NCI-H2081 (cell line): ENCODE measurements around the gene RGS2.

Source experiments
- DNase-seq, 2 experiments: peaks; one replicate each; lab custom pipeline; 2025; lab: John Stamatoyannopoulos, UW

Gene RGS2

DNA sequence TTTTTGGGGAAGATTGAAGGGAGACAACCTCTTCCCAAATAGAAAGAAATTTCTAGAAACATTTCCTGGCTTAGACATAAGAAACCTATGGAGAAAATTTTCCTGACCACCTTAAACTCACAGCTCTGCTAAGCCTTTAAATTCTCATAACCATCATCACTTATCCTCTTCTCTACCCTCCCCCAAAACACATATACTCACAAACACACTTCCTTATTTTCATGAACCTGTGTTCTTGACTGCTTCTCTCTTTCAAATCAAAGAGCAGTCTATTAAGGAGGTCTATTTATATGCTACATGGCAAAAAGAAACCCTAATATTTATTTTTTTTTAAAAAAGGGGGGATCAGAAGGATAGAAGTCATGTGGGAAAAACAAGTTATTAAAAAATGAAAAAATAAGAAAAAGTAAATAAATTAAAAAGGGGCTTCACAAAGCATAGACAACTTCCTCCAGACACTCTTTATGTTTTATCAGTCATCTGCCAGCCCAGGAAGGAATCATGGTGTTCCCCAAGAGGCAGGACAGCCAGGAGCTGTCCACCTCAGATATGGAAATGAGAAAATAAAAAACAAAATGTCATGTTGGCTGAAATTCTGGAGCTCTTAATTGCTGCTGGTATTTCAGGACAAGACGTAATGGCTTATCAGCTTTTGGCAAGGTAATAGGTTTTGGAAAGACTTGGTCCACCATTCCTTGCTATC, 12.8 kb upstream of the RGS2 start:
- DNase-seq = no peak

DNA sequence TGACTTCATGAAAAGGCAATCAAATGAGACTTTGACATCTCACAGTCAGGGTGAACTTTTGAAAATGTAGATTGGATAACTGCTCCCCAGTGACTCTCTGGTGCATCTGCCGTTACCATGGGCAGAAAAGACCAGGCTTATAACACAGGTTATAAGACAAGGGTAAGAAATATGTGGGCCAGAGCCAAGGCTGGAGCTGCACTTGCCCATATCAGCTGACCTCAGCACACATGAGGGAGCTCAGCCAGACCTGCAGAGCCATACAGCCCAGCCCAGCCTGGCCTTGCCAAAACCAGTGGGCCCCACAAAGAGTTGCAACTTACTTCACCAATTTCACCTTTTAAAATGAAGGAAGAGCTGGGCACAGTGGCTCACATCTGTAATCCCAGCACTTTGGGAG, 11.7 kb upstream of the RGS2 start:
- no peak for DNase-seq

DNA sequence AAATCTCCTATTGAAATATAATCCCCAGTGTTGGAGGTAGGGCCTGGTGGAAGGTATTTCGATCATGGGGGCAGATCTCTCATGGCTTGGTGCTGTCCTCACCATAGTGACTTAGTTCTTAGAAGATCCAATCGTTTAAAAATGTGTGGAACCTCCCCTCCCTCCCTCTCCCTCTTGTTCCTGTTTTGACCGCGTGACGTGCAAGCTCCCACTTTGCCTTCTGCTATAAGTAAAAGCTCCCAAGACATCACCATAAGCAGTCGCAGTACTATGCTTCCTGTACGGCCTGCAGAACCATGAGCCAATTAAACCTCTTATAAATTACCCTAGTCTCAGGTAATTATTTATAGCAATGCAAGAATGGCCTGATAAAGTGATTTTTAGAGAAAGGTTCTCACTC, 10.9 kb upstream of the RGS2 start:
- DNase-seq = no peak

DNA sequence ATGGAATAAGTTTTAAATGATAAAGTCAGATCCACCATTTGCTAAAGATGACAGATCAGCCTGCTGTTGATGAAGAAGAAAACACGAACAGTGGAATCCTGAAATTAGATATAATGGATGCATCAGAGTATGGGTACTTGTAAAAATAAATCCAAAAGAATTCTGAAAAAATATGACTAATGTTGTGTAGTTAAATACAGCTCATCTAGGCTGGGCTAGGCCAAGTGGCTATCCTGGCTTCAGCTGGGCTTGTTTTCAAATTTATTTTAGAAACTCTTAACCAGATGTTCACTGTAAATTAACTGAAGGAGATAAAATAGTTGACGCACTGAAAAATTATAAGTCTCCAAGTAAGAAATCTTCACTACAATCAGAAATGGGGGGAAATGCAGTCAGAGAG, 7.4 kb upstream of the RGS2 start:
- DNase-seq = no peak

DNA sequence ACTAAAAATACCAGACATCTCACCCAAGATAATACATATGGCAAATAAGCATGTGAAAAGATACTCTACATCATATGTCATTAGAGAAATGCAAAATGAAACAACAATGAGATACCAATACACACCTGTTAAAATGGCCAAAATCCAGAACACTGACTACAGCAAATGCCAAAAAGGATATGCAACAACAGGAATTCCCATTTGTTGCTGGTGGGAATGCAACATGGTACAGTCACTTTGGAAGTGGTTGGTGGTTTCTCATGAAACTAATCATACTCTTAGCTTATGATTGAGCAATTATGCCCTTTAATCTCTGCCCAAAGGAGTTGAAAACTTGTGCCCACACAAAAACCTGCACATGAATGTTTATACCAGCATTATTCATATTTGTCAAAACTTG, 6.4 kb upstream of the RGS2 start:
- DNase-seq = no peak

DNA sequence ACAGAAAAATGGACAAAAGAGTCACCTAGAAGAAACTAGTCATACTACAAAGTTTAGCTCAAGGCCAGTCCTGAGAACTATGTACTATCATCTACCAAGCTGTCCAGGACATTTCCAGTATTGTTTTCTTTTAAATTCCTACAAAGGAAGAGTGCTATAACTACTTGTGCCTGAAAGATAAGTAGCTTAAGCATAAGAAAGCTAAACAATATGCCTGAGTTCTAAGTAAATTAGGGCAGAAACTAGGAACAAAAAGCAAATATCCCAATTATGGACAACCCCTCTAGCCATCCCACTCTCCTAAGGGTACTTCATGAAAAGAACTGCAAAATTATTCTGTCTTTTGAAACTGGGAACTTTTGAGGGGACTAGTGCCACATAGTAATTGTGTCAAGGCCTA, 5.3 kb upstream of the RGS2 start:
- no peak for DNase-seq

DNA sequence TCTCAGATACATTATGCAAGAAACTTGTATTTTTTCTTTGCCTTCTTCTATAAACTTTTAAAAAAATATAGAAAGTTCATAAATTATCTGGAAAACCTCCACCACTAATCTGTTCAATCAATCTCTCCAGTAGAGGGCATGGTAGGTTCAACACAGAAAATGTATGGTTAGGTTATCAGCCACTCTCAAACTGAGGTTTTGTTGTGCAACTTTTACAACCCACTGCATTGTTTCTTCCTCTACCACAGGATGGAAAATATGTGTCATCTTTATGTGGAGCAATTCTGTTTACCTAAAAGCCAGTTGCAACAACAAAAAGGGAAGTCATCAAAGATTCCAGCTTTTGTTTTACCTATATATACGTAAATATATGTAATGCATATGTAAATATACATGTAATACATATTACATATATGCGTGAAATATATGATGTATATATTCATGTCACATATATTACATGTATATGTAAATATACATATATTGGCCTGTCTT, 3.0 kb upstream of the RGS2 start:
- peak; percentile 41 to 67 for DNase-seq

DNA sequence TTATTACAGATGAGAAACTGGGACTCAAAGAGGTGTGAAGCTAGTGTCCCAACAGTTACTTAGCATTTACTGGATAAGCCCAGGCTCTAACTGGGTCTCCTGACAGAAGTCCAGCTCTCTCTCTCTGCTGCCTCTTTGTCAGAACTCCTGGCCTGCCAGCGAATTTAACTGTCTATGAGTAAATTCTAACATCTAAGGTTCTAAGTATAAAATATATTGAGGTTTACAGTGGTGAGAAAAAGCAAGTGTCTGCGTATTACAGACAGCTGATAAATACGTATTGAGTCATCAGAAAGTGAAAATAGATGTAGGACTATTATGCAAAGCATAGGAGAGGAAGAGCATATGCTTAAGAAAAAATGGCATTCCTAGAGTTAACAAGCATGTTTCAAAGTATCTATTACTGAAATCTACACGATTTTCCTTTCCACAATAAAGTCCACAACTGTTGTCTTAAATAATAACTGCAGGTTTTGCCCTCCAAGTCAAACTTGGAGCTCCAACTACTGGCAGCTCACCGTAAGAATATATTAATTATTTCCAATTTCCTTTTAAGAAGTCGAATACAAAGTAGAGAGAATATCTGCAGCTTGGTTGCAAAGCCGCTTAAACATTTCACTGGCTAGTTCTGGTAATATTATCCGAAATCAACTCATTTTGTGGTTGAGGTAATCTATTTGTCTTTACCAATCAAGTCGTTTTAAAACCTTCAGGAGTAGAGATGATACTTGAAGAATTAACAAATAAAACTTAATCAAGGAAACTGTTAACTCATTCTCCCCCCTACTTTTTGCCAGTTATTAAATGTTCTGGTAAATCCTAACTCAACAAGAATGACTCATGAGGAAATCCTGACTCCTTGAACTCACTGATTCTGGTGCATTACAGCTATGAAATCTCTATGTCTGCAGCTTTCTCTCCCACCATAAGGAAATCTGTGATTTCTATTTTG, 1.4 kb upstream of the RGS2 start:
- DNase-seq = no peak

DNA sequence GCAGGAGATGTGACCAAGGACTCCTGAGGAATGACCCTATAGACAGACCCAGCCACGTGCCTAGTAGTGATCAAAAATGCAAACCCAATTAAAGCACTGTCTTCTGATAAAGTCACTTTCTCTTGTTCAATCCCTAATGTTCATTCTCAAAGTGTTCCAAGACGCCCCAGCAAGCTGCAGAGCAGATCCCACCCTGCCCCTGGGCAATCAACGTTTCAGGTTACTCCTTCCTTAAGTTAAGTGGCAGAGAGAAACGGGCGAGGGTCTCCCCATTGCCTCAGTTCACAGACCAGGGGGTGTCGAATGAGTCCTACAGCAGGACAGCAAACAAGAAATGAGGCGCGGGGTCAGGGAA, 699 bp upstream of the RGS2 start:
- DNase-seq = peak in 1 of 2 experiments; percentile 36

DNA sequence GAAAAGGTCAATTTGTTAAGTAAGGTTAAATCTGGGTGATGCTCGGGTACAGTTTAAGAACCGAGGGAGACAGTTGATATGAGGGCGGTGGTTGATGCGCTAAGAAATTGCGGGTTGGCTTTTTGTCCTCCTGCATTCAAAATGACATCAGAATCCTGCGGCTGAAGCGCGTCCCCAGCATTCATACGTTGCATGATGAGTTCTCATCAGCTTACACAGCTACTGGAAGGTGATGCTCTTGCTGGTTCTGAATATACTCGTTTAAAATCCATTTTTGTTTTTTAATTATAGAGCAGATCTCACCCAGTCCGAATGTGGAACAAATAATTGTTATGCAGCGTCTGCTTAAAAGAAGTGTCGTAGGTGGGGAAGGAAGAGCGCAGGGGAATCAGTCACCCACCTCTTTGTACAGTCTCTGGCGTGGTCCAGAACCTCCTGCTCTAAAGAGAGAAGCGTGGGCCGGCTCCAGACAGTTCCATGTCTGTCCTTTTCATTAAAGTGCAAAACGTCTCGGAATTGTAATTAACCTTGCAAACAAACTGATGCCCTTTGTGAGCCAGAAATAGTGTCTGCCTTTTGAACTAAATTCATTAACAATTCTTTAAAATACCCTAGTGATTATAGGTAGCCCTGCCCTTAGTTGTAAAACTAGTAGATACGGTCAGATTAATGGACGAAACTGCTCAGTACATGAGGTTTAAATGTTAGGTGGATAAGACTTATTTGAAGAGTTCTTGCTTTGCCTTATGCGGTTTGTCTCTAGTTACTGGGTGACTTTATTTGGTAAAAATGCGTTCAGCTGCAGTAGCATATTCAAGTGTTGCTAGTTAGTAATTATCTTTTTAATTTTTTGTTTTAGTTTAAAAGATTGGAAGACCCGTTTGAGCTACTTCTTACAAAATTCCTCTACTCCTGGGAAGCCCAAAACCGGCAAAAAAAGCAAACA, 741 bp downstream of the RGS2 start:
- DNase-seq = peak; percentile 58 to 72

DNA sequence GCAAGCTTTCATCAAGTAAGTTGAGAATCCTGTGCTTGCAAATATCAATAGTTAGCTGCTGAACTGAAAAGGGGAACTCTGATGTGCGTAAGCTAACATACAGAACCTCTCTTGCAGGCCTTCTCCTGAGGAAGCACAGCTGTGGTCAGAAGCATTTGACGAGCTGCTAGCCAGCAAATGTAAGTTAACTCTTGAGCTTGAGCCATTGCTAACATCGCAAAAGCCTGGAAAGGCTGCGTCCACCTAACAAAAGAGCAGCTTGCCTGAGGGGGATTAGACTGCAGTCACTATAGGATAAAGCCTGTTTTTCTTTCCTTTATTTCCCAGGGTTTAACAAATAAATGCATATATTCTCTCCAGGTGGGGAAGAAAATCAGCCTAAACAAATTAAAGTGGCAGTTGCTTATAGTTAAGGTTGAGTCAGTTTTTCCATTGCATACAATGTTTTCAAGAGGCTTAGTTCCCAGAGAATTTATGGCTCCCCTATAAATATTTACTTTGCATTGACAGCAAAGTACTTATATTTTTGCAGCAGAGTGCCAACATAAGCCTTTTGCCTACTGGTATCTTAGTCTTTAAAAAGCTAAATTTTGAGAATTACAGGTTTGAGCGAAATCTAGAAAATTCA, 1.5 kb downstream of the RGS2 start:
- peak; percentile 4 to 39 for DNase-seq

DNA sequence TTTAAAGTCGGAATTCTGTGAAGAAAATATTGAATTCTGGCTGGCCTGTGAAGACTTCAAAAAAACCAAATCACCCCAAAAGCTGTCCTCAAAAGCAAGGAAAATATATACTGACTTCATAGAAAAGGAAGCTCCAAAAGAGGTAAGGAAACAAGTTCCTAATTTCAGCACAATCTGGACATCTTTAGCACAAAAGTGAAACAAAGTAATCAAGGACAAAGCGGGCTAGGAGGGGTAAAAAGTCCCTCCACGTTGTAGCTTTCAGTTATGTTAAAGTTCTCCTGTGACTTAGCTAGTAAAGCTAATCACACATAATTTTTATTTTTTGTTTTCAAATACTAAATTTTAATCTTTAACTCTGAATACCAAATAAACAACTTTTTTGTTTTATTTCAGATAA, 2.2 kb downstream of the RGS2 start:
- DNase-seq = no peak

DNA sequence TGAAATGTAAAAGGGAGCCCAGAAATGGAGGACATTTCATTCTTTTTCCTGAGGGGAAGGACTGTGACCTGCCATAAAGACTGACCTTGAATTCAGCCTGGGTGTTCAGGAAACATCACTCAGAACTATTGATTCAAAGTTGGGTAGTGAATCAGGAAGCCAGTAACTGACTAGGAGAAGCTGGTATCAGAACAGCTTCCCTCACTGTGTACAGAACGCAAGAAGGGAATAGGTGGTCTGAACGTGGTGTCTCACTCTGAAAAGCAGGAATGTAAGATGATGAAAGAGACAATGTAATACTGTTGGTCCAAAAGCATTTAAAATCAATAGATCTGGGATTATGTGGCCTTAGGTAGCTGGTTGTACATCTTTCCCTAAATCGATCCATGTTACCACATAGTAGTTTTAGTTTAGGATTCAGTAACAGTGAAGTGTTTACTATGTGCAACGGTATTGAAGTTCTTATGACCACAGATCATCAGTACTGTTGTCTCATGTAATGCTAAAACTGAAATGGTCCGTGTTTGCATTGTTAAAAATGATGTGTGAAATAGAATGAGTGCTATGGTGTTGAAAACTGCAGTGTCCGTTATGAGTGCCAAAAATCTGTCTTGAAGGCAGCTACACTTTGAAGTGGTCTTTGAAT, 2.9 kb downstream of the RGS2 start:
- DNase-seq = no peak

DNA sequence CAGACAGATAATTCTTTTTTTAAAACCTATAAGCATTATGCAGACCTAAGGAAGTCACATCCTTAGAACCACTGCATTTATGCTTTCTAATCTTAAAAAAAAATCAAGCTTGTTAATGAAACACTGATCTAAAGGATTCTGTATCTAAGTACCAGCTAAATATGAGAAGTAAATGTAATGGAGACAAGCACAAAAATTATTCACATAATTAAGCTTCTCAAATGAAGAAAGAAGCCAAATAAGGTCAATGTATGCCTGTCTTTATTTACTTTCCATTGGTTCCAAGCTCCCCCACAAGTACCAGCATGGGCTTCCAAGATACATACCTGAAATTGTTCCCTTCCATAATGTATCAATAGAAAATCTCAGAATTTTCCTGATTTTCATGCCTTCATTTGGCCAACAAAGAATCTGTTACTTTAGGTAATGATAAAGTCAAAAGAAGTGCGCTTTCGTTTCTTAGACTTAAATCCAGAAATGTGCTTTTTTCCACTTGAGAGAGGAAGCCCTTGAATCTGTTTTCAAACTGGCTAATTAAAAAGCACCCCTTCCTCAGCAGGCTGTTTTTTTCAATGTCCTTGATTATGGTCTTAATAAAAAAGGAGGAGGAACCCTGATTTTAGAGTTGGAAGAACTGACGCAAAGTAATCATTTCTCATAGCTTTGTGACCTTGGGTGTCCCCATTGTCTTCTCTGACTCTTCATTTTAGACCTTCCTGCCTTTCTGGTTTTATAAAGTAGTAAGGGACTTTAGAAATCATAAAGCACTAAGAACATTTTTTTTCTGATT, 3.8 kb downstream of the RGS2 start:
- DNase-seq = no peak

DNA sequence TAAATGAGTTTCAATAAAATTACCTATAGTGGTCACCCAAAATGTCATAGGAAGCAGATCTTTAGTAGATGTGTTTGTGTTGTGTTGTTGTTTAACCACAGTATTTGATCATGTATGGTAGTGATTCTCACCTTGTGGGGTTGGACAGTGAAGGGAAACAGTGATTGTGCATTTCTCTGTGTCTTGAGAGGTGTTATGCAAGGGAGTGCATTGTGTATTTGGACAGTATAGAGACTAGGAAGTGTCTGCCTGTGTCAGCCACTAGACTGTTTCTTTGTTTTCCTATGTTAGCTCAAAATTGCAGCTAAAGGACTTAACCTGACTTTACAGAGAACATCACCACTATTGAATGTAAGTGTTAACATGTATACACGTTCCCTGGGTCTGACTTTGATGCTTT, 6.0 kb downstream of the RGS2 start:
- no peak for DNase-seq

DNA sequence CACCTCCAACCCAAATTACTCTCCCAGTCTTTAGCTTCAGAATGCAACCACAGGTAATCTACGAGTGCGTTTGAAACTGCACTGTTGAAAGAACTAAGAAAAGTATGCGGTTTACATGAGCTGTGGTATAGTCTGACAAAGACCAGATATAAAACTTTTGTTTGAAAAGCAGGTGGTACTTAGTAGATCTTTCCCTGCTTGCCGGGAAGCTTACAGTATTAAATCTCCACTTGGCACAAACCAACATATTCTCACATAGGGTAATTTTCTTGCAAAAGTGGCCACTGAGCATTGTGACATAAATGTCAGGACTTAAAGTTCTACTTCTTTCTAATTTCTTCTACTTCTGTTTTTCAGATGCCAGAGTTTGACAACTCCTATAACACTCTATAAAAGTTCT, 8.4 kb downstream of the RGS2 start:
- no peak for DNase-seq

DNA sequence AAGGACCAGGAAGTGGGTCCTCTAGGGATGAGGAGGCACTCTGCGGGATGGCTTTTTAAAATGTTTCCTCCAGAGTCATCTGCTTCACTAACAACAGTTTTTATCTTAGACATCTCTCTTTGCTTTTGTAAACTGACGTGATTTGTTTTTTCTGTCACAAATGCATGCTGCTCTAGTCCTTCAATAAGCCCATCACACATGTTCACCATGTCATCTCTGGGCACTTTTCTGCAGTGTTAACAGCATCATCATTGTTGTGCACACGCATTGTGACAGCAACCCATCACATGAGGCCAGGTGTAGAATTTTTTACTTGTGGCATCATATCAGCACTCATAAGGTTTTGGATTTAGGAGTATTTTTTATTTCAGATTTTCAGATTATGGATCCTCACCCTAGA, 12.5 kb downstream of the RGS2 start:
- no peak for DNase-seq

DNA sequence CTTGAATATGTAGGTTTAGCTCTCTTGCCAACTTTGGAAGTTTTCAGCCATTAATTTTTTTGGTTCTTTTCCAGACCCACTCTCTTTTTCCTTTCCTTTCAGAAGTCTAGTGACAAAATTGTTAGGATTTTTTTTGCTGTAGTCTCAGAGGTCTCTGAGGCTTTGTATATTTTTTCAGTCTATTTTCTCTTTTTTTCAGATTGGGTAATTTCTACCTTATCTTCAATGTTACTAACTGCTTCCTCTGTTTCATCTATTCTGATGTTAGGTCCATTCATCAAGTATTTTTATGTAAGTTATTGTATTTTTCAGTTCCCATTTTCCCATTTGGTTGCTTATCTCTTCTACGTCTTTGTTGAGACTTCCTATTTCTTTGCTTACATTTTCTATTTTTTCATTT, 15.7 kb downstream of the RGS2 start:
- DNase-seq = no peak

DNA sequence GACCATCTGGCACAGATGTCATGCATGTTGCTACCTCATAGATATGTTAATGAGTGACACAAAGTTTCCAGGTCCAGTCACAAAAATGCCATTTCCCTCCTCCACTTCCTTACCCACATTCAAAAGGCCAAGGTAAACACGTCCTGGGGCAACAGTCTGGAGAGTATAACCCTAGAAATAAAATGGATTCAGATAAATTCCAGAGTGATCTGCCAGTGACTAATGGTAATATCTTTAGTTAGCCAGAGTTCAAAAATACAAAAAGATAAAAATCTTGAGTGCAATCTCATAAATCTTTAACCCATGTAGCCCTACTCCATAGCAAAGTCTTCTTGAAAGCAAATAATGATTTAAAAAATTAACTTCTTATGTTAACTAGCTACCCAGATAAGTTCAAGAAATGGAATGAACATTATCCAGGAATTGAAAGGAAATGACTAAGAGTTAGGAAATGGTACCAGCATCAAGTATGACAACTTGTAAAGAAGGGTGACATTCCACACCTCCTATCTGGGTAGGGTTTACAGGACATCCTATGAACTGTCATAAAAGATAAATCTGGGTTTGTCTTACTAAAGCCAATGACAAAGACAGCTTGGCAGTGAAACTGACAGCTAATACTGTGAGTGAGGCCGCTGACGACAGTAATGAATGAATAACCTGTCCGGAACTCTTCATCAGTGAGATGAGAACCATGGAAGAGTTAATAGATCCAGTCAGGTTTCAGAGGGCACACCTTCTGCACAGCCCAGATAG, 18.1 kb downstream of the RGS2 start:
- no peak for DNase-seq
